HFF-Myc (cell line): ENCODE data around the gene CTNNA3.

Source experiments
- DNase-seq: peaks from one replicate; pipeline ENCODE4 v3.0.0-alpha.2; 2011; ENCODE audit warnings: low read depth; ENCODE audit errors: extremely low read depth
- H3K4me3 ChIP-seq: replicated peaks from 2 replicates; pipeline ENCODE4 v1.5.1; 2011; ENCODE audit warnings: low read depth, mild to moderate bottlenecking, control low read depth, low read length
- CTCF ChIP-seq: IDR thresholded peaks from 2 replicates; pipeline ENCODE4 v1.5.1; 2012; ENCODE audit warnings: mild to moderate bottlenecking, low read depth, low read length, control low read depth; ENCODE audit errors: missing control alignments

Gene CTNNA3

GRCh38 chr10:67308912-67309311, 387.1 kb downstream of the CTNNA3 start:
- DNase-seq: no peak
- H3K4me3 ChIP-seq: no peak overlapping the region
- TF ChIP-seq CTCF: no peak

- H3K4me3 ChIP-seq: no peak overlapping the region
- TF ChIP-seq CTCF: peak; percentile 37
- no peak for DNase-seq
Measured at GRCh38 chr10:67306588-67307205, 389.3 kb downstream of the CTNNA3 start.

- DNase-seq: no peak
- H3K4me3 ChIP-seq: no peak overlapping the region
- TF ChIP-seq CTCF: no peak
Measured at GRCh38 chr10:67302701-67303100, 393.3 kb downstream of the CTNNA3 start.

GRCh38 chr10:67299761-67300160, 396.2 kb downstream of the CTNNA3 start:
- DNase-seq: no peak
- H3K4me3 ChIP-seq: no peak overlapping the region
- TF ChIP-seq CTCF: no peak

- TF ChIP-seq CTCF: no peak
- H3K4me3 ChIP-seq: no peak overlapping the region
- DNase-seq: no peak
Measured at GRCh38 chr10:67297637-67298181, 398.3 kb downstream of the CTNNA3 start.

- H3K4me3 ChIP-seq: no peak overlapping the region
- no peak for TF ChIP-seq CTCF
- no peak for DNase-seq
Measured at GRCh38 chr10:67296926-67297325, 399.1 kb downstream of the CTNNA3 start.

- no peak overlapping the region for H3K4me3 ChIP-seq
- no peak for DNase-seq
- TF ChIP-seq CTCF: no peak
Measured at GRCh38 chr10:67288688-67289410, 407.1 kb downstream of the CTNNA3 start.
